ENCODE data around the gene CAMKMT.

Gene CAMKMT

DNA sequence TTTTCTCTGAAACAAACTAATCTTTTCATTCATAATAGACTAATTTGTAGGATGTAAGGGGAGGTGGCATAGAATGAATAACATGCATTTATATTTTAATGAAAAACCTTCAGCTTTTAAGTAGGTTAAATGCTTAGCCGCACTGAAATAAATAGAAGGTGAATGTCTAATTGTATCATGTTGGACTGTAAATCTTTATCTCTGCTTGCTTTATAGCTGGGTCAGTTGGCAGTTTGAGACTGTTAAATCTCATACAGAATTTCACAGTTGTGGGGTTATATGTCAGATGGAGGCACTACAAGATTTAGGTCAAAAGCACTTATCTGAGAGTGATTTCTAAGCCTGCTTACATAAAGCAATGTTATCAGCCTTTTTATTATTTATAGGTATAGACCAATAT is 405.0 kb downstream of the CAMKMT start:
- Histone ChIP-seq H3K9me3 (no peaks in the 10 kb centered on the region), H3K27me3 (peaks cover 91% of the 10 kb centered on the region), H3K36me3 (no peaks in the 10 kb centered on the region), H3K27ac (no peak overlapping the region), H3K4me1 (ENCODE audit: control insufficient read depth in 1 of 2, insufficient read depth in 1 of 2, low read depth in 1 of 2, low read length in 1 of 2) (no peaks in the 10 kb centered on the region), H3K4me3 (ENCODE audit: low read depth in 1 of 2, low read length in 1 of 2) (no peak overlapping the region)
- TF ChIP-seq, protein P1, sequence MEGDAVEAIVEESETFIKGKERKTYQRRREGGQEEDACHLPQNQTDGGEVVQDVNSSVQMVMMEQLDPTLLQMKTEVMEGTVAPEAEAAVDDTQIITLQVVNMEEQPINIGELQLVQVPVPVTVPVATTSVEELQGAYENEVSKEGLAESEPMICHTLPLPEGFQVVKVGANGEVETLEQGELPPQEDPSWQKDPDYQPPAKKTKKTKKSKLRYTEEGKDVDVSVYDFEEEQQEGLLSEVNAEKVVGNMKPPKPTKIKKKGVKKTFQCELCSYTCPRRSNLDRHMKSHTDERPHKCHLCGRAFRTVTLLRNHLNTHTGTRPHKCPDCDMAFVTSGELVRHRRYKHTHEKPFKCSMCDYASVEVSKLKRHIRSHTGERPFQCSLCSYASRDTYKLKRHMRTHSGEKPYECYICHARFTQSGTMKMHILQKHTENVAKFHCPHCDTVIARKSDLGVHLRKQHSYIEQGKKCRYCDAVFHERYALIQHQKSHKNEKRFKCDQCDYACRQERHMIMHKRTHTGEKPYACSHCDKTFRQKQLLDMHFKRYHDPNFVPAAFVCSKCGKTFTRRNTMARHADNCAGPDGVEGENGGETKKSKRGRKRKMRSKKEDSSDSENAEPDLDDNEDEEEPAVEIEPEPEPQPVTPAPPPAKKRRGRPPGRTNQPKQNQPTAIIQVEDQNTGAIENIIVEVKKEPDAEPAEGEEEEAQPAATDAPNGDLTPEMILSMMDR (IDR thresholded peaks at IDR 0.05) = no peak

- TF ChIP-seq, protein P1 (IDR thresholded peaks at IDR 0.05) = no peak
- Histone ChIP-seq H3K4me3 (ENCODE audit: low read depth in 1 of 2, low read length in 1 of 2) (no peak overlapping the region), H3K36me3 (no peaks in the 10 kb centered on the region), H3K27ac (no peak overlapping the region), H3K4me1 (ENCODE audit: control insufficient read depth in 1 of 2, insufficient read depth in 1 of 2, low read depth in 1 of 2, low read length in 1 of 2) (no peaks in the 10 kb centered on the region), H3K9me3 (no peaks in the 10 kb centered on the region), H3K27me3 (peaks cover 95% of the 10 kb centered on the region)
Observed at GRCh38 chr2:44767691-44768090, 405.9 kb downstream of the CAMKMT start.

DNA sequence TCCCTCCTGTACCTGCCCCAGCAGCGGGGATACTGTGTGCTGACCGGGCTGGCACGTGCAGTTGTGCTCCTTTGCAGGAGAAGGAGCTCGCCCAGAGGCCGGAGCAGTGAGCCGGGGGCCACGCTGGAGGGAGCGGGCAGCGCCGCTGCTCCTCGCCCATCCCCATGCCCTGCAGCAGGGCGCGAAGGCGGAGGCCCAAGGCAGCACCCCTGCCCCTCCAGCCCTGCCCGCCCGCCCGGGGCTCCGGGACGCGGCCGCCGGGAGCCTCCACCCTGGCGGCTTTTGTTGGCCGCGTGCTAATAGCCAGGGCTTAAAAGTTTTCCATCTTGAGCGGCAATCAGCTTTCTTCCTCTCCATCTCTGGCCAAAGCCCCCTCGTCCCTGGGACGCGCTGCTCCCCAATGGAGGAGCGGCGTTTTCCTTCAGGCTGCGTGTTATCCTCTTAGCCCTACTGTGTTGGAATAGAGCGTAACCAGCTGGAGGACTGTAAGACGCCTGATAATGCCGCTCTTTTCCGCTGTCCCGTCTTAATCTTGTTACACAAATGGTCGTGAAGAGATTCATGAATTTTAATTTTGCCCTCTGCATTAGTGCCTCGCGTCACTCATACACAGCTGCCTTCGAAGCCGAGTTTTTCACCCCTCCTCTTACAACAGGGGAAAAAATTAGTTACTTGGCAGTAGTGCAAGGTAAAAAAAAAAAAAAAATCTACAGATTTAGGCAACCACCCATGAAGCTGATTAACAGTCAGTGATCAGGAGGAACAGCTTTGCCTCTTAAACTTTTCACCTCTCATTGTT is 406.9 kb downstream of the CAMKMT start:
- Histone ChIP-seq H3K36me3 (no peaks in the 10 kb centered on the region), H3K9me3 (no peaks in the 10 kb centered on the region), H3K4me3 (ENCODE audit: low read depth in 1 of 2, low read length in 1 of 2) (no peak overlapping the region), H3K4me1 (ENCODE audit: control insufficient read depth in 1 of 2, insufficient read depth in 1 of 2, low read depth in 1 of 2, low read length in 1 of 2) (no peaks in the 10 kb centered on the region), H3K27ac (no peak overlapping the region), H3K27me3 (peaks cover 95% of the 10 kb centered on the region)
- TF ChIP-seq, protein P1 (IDR thresholded peaks at IDR 0.05) = no peak

- H3K4me1 ChIP-seq (ENCODE audit: control insufficient read depth in 1 of 2, insufficient read depth in 1 of 2, low read depth in 1 of 2, low read length in 1 of 2) = no peaks in the 10 kb centered on the region
- H3K27me3 ChIP-seq = peaks cover 95% of the 10 kb centered on the region
- H3K9me3 ChIP-seq = no peaks in the 10 kb centered on the region
- H3K4me3 ChIP-seq (ENCODE audit: low read depth in 1 of 2, low read length in 1 of 2) = no peak overlapping the region
- no peaks in the 10 kb centered on the region for H3K36me3 ChIP-seq
- no peak overlapping the region for H3K27ac ChIP-seq
- TF ChIP-seq, protein P1 (IDR thresholded peaks at IDR 0.05) = no peak
Observed at GRCh38 chr2:44769349-44770011, 407.7 kb downstream of the CAMKMT start.

DNA sequence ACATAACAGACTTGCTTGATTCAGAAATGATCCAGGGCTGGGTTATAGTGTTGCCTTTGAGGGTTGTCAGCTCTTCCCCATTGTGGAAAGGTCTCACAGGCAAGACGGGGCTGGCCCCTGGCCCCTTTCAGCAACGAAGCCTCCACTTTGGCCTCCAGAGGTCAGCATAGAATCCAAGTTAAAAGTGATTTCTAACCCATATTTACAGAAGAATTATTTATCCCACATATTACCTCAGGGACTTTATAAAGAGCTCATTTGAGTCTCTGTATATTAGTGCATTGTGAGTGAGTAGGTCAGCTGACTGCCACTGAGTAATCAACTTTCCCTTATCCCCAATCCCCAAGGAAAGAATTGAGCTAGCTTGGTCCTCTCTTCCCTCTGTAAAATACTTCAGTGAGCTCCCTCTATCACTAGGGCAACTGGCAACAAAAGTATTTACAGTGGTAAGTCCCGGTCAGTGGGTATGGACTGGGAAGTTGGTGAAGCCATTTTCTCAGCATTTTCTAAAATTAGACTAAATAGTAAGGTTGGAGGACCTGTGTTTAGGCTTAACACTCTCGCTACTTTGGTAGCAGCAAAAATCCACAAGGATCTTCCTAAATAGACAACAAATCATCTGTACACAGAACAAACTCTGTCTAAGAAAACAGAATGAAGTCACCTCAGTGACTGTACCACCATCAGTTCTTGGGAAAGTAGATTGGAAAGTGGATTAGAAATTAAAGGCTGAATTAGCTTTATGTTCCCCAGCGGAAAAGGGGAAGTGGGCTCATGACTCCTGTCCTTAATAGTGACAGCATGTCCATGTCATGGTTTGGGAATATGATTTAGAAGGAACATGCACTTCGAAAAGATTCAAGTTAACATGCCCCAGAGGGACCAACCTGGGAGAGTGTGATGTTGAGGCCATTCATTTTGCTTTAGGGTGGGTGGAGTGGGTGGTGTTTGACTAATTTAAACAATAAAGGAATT is 408.8 kb downstream of the CAMKMT start:
- Histone ChIP-seq H3K4me3 (ENCODE audit: low read depth in 1 of 2, low read length in 1 of 2) (no peak overlapping the region), H3K4me1 (ENCODE audit: control insufficient read depth in 1 of 2, insufficient read depth in 1 of 2, low read depth in 1 of 2, low read length in 1 of 2) (no peaks in the 10 kb centered on the region), H3K36me3 (no peaks in the 10 kb centered on the region), H3K27me3 (peaks cover 95% of the 10 kb centered on the region), H3K9me3 (no peaks in the 10 kb centered on the region), H3K27ac (no peak overlapping the region)
- TF ChIP-seq, protein P1 (IDR thresholded peaks at IDR 0.05) = no peak
